Parathyroid adenoma (tissue), 2 donors: ENCODE data around the gene SUGP2.

Experiments used
- H2AFZ ChIP-seq: fragments of 300-600 bp; sonication (generic); one replicate; pipeline ENCODE4 v1.7.0; 2017; ENCODE audit warnings: antibody characterized with exemption, mild to moderate bottlenecking
- H3K27ac ChIP-seq: fragments of 300-600 bp; sonication (generic); one replicate; pipeline ENCODE4 v1.7.0; 2017
- H3K27me3 ChIP-seq: fragments of 300-600 bp; sonication (generic); one replicate; pipeline ENCODE4 v1.7.0; 2017; ENCODE audit warnings: low read length; ENCODE audit not compliant: control insufficient read depth, insufficient read depth
- H3K36me3 ChIP-seq: fragments of 300-600 bp; sonication (generic); one replicate; pipeline ENCODE4 v1.7.0; 2017; ENCODE audit warnings: low read length; ENCODE audit not compliant: control insufficient read depth, insufficient read depth
- H3K4me1 ChIP-seq: fragments of 300-600 bp; sonication (generic); one replicate; pipeline ENCODE4 v1.7.0; 2017; ENCODE audit warnings: control low read depth
- H3K4me2 ChIP-seq: fragments of 300-600 bp; sonication (generic); one replicate; pipeline ENCODE4 v1.7.0; 2017; ENCODE audit warnings: low read length
- H3K4me3 ChIP-seq: fragments of 300-600 bp; sonication (generic); one replicate; pipeline ENCODE4 v1.7.0; 2017; ENCODE audit warnings: low read depth, low read length
- H3K79me2 ChIP-seq: fragments of 300-600 bp; sonication (generic); one replicate; pipeline ENCODE4 v1.7.0; 2017; ENCODE audit warnings: control low read depth
- H3K9ac ChIP-seq: fragments of 300-600 bp; sonication (generic); one replicate; pipeline ENCODE4 v1.7.0; 2017; ENCODE audit warnings: mild to moderate bottlenecking
- H3K9me3 ChIP-seq: fragments of 300-600 bp; sonication (generic); one replicate; pipeline ENCODE4 v1.7.0; 2017; ENCODE audit warnings: low read length; ENCODE audit not compliant: control insufficient read depth
- TF ChIP-seq, protein P1 (sequence below): fragments of 300-600 bp; sonication (generic); IDR thresholded peaks from one replicate; pipeline ENCODE4 v1.7.0; 2017; ENCODE audit warnings: antibody characterized with exemption, mild to moderate bottlenecking
- donor health status: primary hyperparathyroidism.

The SUGP2 gene

GRCh38 chr19:18984251-18984650 lies 49.1 kb downstream of the SUGP2 start:
- no peaks in the 10 kb centered on the region for H3K36me3 ChIP-seq
- H3K9me3 ChIP-seq = no peaks in the 10 kb centered on the region
- no peak overlapping the region for H3K9ac ChIP-seq
- no peak overlapping the region for H3K4me3 ChIP-seq
- H2AFZ ChIP-seq = no peak overlapping the region
- H3K79me2 ChIP-seq = no peaks in the 10 kb centered on the region
- no peak overlapping the region for H3K4me2 ChIP-seq
- TF ChIP-seq, protein P1, sequence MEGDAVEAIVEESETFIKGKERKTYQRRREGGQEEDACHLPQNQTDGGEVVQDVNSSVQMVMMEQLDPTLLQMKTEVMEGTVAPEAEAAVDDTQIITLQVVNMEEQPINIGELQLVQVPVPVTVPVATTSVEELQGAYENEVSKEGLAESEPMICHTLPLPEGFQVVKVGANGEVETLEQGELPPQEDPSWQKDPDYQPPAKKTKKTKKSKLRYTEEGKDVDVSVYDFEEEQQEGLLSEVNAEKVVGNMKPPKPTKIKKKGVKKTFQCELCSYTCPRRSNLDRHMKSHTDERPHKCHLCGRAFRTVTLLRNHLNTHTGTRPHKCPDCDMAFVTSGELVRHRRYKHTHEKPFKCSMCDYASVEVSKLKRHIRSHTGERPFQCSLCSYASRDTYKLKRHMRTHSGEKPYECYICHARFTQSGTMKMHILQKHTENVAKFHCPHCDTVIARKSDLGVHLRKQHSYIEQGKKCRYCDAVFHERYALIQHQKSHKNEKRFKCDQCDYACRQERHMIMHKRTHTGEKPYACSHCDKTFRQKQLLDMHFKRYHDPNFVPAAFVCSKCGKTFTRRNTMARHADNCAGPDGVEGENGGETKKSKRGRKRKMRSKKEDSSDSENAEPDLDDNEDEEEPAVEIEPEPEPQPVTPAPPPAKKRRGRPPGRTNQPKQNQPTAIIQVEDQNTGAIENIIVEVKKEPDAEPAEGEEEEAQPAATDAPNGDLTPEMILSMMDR = no peak
- no peaks in the 10 kb centered on the region for H3K27me3 ChIP-seq
- H3K4me1 ChIP-seq = peaks cover 4% of the 10 kb centered on the region
- no peak overlapping the region for H3K27ac ChIP-seq

- H3K79me2 ChIP-seq = no peaks in the 10 kb centered on the region
- no peak overlapping the region for H3K27ac ChIP-seq
- H3K4me3 ChIP-seq = no peak overlapping the region
- no peak overlapping the region for H3K9ac ChIP-seq
- no peak overlapping the region for H3K4me2 ChIP-seq
- TF ChIP-seq, protein P1 = no peak
- peaks cover 4% of the 10 kb centered on the region for H3K4me1 ChIP-seq
- no peak overlapping the region for H2AFZ ChIP-seq
- no peaks in the 10 kb centered on the region for H3K36me3 ChIP-seq
- no peaks in the 10 kb centered on the region for H3K9me3 ChIP-seq
- no peaks in the 10 kb centered on the region for H3K27me3 ChIP-seq
Measured at GRCh38 chr19:18982669-18983068, 50.6 kb downstream of the SUGP2 start.

- Histone ChIP-seq H3K36me3 (no peaks in the 10 kb centered on the region), H3K9ac (no peak overlapping the region), H3K9me3 (no peaks in the 10 kb centered on the region), H3K4me3 (no peak overlapping the region), H3K4me2 (no peak overlapping the region), H3K27ac (no peak overlapping the region), H3K79me2 (no peaks in the 10 kb centered on the region), H2AFZ (no peak overlapping the region), H3K27me3 (no peaks in the 10 kb centered on the region), H3K4me1 (no peaks in the 10 kb centered on the region)
- TF ChIP-seq, protein P1 = no peak
Measured at GRCh38 chr19:18980432-18981020, 52.8 kb downstream of the SUGP2 start.

DNA sequence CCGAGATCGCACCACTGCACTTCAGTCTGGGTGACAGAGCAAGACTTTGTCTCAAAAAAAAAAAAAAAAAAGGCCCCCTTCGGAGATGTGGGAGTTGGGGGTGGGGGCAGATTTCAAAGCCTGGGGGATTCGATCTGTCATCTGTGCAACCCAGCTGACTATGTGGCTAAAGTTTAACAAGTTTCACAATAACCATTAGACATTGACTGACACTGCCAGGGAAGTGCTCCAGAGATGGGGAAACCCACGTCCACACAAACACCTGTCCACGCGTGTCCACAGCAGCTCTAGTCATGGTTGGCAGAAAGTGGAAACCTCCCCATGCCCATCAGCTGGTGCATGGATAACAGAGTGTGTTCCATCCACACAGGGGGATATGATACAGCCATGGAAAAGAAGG lies 54.7 kb downstream of the SUGP2 start:
- Histone ChIP-seq H3K36me3 (no peaks in the 10 kb centered on the region), H3K27me3 (no peaks in the 10 kb centered on the region), H3K4me3 (no peak overlapping the region), H2AFZ (no peak overlapping the region), H3K9me3 (no peaks in the 10 kb centered on the region), H3K4me2 (no peak overlapping the region), H3K4me1 (no peaks in the 10 kb centered on the region), H3K79me2 (no peaks in the 10 kb centered on the region), H3K27ac (no peak overlapping the region), H3K9ac (no peak overlapping the region)
- TF ChIP-seq, protein P1 = no peak

DNA sequence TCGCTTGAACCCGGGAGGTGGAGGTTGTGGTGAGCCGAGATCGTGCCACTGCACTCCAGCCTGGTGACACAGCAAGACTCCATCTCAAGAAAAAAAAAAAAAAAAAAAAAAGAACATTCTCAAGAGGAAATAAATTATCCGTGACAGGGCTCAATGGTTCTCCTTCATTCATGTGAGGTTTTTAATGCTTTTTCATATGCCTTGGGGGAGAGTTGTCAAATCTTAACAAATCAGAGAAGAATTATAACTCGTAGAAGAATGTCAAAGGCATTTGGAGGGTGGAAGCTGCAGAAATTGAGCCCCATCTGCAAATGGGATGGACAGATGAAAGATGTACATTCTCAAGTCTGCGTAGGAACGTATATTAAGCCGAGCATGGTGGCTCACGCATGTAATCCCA lies 57.4 kb downstream of the SUGP2 start:
- no peak overlapping the region for H3K27ac ChIP-seq
- H3K27me3 ChIP-seq = no peaks in the 10 kb centered on the region
- no peak overlapping the region for H3K9ac ChIP-seq
- H3K4me2 ChIP-seq = no peak overlapping the region
- H2AFZ ChIP-seq = no peak overlapping the region
- H3K4me3 ChIP-seq = no peak overlapping the region
- H3K36me3 ChIP-seq = no peaks in the 10 kb centered on the region
- H3K4me1 ChIP-seq = no peaks in the 10 kb centered on the region
- H3K9me3 ChIP-seq = no peaks in the 10 kb centered on the region
- TF ChIP-seq, protein P1 = no peak
- H3K79me2 ChIP-seq = no peaks in the 10 kb centered on the region
